MCF 10A (cell line): ENCODE measurements around the gene SAMD4A. TPM values are rescaled to one million over a fixed set of nuclear protein-coding genes. Genes with fewer than 3 reads are reported as not detected.
A peak's percentile ranks its signal among the peaks of the same experiment; 100 is the strongest.

Source experiments
- BruUV-seq: library from RNA; stranded (reverse); fragments of 400-500 nt; replicated peaks from 2 replicates; lab custom pipeline; 2021; lab: Mats Ljungman, UMichigan
- CTCF ChIA-PET: fragments of 300-600 bp; sonication (Branson Sonifier 250); formaldehyde crosslinking; extraction: SDS; loops from one replicate; lab custom pipeline; 2021; ENCODE audit warnings: antibody characterized with exemption, inconsistent platforms; lab: Yijun Ruan, JAX
- POLR2A ChIA-PET: fragments of 300-600, 350-650 bp; sonication (Branson Sonifier 250); formaldehyde crosslinking; extraction: SDS; loops from one replicate; lab custom pipeline; 2020; ENCODE audit warnings: antibody characterized with exemption, inconsistent platforms; lab: Yijun Ruan, JAX
- DNase-seq: peaks from one replicate; pipeline ENCODE4 v3.0.0-alpha.2; 2018; ENCODE audit not compliant: unreplicated experiment
- H3K27ac Mint-ChIP-seq: one replicate; pipeline ENCODE4 v1.8.0; 2022; ENCODE audit warnings: mild to moderate bottlenecking, low read depth, mixed read lengths; ENCODE audit not compliant: unreplicated experiment
- H3K27me3 Mint-ChIP-seq: one replicate; pipeline ENCODE4 v1.8.0; 2022; ENCODE audit warnings: mixed read lengths; ENCODE audit not compliant: insufficient read depth, unreplicated experiment
- H3K36me3 Mint-ChIP-seq: one replicate; pipeline ENCODE4 v1.8.0; 2022; ENCODE audit warnings: mild to moderate bottlenecking, moderate library complexity, mixed read lengths; ENCODE audit not compliant: insufficient read depth, unreplicated experiment
- H3K4me1 Mint-ChIP-seq: one replicate; pipeline ENCODE4 v1.8.0; 2022; ENCODE audit warnings: mixed read lengths; ENCODE audit not compliant: insufficient read depth, unreplicated experiment
- H3K4me3 Mint-ChIP-seq: one replicate; pipeline ENCODE4 v1.8.0; 2022; ENCODE audit warnings: mild to moderate bottlenecking, moderate library complexity, mixed read lengths; ENCODE audit not compliant: unreplicated experiment
- H3K9me3 Mint-ChIP-seq: one replicate; pipeline ENCODE4 v1.8.0; 2022; ENCODE audit warnings: mixed read lengths; ENCODE audit not compliant: unreplicated experiment
- CTCF ChIP-seq: fragments of 200-600 bp; IDR thresholded peaks from one replicate; pipeline ENCODE4 v1.8.0; 2022; ENCODE audit warnings: antibody characterized with exemption, mild to moderate bottlenecking; ENCODE audit not compliant: unreplicated experiment
- intact Hi-C: fragments of 100-400 bp; cut with micrococcal nuclease; formaldehyde crosslinking; loops from 2 replicates; pipeline ENCODE4 v1.14.1; 2022
- total RNA-seq: library from RNA; stranded (reverse); gene quantifications from 2 replicates; pipeline ENCODE4 v1.2.3, GENCODE V29; 2022

The SAMD4A gene
- total RNA-seq, 1 experiment from 2014 or later, result 63.5 TPM

GRCh38 chr14:54730156-54730961 is 163.4 kb downstream of the SAMD4A start:
- CTCF ChIA-PET, result interaction anchor here (1.0 kb wide), 2 partner anchors 9 to 39 kb away, joined by 3 to 4 read pairs; no protein-coding TSS in a partner anchor
- no peak overlapping the region for H3K27ac Mint-ChIP-seq

DNA sequence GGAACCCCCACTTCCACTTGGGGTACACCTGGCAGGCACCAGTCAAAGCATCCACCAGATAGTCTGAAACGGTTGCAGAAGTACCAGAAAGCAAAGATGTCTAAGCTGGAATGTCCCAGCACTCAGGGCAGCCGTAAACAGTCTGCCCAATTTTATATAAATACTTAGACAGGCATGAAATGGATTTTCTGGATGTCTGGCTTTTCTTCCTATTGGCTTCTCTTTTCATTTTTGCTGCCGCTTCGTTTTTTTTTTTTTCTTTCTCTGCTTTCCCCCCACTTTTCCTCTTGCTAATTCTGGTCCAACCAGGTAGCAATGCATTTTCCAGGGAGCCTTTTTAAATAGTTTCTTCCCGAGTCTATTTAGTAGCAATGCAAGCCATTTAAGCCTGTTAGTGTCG is 168.0 kb downstream of the SAMD4A start:
- intact Hi-C loops, result no loop called here
- peaks cover 19% of the 10 kb centered on the region for H3K4me1 Mint-ChIP-seq
- POLR2A ChIA-PET, result no interaction called here

More at GRCh38 chr14:54730156-54730961, 163.4 kb downstream of the SAMD4A start:
- no peak overlapping the region for H3K4me3 Mint-ChIP-seq
- peaks cover 10% of the 10 kb centered on the region for H3K4me1 Mint-ChIP-seq
- no peak for DNase-seq
- H3K27me3 Mint-ChIP-seq, result no peaks in the 10 kb centered on the region
- no TSS peak for BruUV-seq
- intact Hi-C loops, result no loop called here
- H3K9me3 Mint-ChIP-seq, result no peaks in the 10 kb centered on the region
- POLR2A ChIA-PET, result interaction anchor here (0.6 to 2.0 kb wide), 3 partner anchors 8 to 349 kb away, joined by 3 to 7 read pairs (median 4); no protein-coding TSS in a partner anchor
- H3K36me3 Mint-ChIP-seq, result peaks cover 14% of the 10 kb centered on the region
- no peak for TF ChIP-seq CTCF

GRCh38 chr14:54735424-54735823 is 168.5 kb downstream of the SAMD4A start:
- DNase-seq, result no peak
- Mint-ChIP-seq H3K27ac (no peak overlapping the region), H3K4me3 (no peak overlapping the region), H3K4me1 (peaks cover 15% of the 10 kb centered on the region), H3K9me3 (no peaks in the 10 kb centered on the region), H3K36me3 (peaks cover 14% of the 10 kb centered on the region), H3K27me3 (no peaks in the 10 kb centered on the region)
- POLR2A ChIA-PET, result no interaction called here
- TF ChIP-seq CTCF, result no peak
- CTCF ChIA-PET, result interaction anchor here (0.5 kb wide), 1 partner anchor 26 kb away, joined by 3 read pairs; no protein-coding TSS in a partner anchor
- intact Hi-C loops, result no loop called here
- BruUV-seq, result no TSS peak

More for the DNA sequence above, 168.0 kb downstream of the SAMD4A start:
- Mint-ChIP-seq H3K4me3 (no peak overlapping the region), H3K9me3 (no peaks in the 10 kb centered on the region), H3K27me3 (no peaks in the 10 kb centered on the region), H3K36me3 (peaks cover 14% of the 10 kb centered on the region), H3K27ac (no peak overlapping the region)
- no TSS peak for BruUV-seq
- no peak for DNase-seq
- no peak for TF ChIP-seq CTCF
- CTCF ChIA-PET, result interaction anchor here (0.9 kb wide), 1 partner anchor 38 kb away, joined by 4 read pairs; no protein-coding TSS in a partner anchor

DNA sequence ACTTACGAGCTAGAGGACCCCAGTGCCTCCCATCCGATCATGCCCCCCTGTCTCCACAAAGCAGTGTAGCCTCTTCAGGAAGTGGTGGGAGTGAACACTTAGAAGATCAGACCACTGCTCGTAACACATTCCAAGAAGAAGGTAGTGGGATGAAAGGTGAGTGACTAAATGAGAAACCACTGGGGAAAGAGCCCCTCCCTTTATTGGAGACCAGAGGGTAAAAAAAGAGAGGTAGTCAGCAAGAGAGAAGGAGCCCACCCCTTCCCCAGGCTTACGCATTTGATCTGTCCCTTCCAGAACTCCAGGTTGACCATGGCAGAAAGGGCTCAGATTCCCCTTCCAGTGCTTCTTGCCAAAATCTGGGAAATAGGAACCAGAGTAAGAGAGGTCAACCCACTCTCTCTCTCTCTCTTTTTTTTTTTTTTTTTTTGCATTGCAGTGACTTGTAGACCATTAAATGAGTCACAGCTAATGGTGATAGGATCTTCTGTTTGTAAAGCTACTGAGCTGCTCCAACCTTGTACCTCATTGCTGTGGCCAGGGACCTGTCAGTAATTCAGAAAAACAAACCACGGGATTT is 170.3 kb downstream of the SAMD4A start:
- intact Hi-C loops, result no loop called here
- no peaks in the 10 kb centered on the region for H3K9me3 Mint-ChIP-seq
- peaks cover 6% of the 10 kb centered on the region for H3K36me3 Mint-ChIP-seq
- peaks cover 11% of the 10 kb centered on the region for H3K4me1 Mint-ChIP-seq
- H3K27ac Mint-ChIP-seq, result no peak overlapping the region
- BruUV-seq, result no TSS peak
- CTCF ChIA-PET, result interaction anchor here (0.6 to 0.8 kb wide), 2 partner anchors 37 to 342 kb away, joined by 5 to 6 read pairs; no protein-coding TSS in a partner anchor
- peak; percentile 18 for DNase-seq
- no peaks in the 10 kb centered on the region for H3K27me3 Mint-ChIP-seq
- no peak for TF ChIP-seq CTCF
- H3K4me3 Mint-ChIP-seq, result no peak overlapping the region
- POLR2A ChIA-PET, result no interaction called here
